AG04449 (cell line): ENCODE data around the gene IFNL3.

Experiments used
- CTCF ChIA-PET: fragments of 350-600 bp; formaldehyde crosslinking; extraction: SDS; loops from one replicate; lab custom pipeline; 2021; ENCODE audit warnings: antibody characterized with exemption; lab: Yijun Ruan, JAX
- POLR2A ChIA-PET: fragments of 400-600, 350-600 bp; formaldehyde crosslinking; extraction: SDS; loops from one replicate; lab custom pipeline; 2020; ENCODE audit warnings: antibody characterized with exemption, inconsistent platforms; lab: Yijun Ruan, JAX
- DNase-seq: peaks from one replicate; pipeline ENCODE4 v3.0.0-alpha.2; 2010; ENCODE audit warnings: low read depth, low spot score
- H3K4me3 ChIP-seq: 2 replicates; pipeline ENCODE4 v1.5.1; 2011; ENCODE audit warnings: low read depth, mild to moderate bottlenecking, control low read depth, low read length
- CTCF ChIP-seq: IDR thresholded peaks from one replicate; pipeline ENCODE4 v1.5.1; 2011; ENCODE audit warnings: mild to moderate bottlenecking, moderate library complexity, low read length, control low read depth, inconsistent platforms; ENCODE audit not compliant: insufficient read depth; ENCODE audit errors: missing control alignments

The IFNL3 gene

GRCh38 chr19:39262496-39262895 lies 17.7 kb upstream of the IFNL3 start:
- no peak for DNase-seq
- no peak for TF ChIP-seq CTCF
- ChIA-PET POLR2A (no interaction called here), CTCF (interaction anchor here (0.8 to 1.0 kb wide), 2 partner anchors 64 to 211 kb away, joined by 3 read pairs; no protein-coding TSS in a partner anchor)
- no peak overlapping the region for H3K4me3 ChIP-seq

GRCh38 chr19:39261704-39262103 lies 16.9 kb upstream of the IFNL3 start:
- TF ChIP-seq CTCF: no peak
- ChIA-PET POLR2A (no interaction called here), CTCF (interaction anchor here (0.8 to 1.0 kb wide), 2 partner anchors 65 to 210 kb away, joined by 3 read pairs; no protein-coding TSS in a partner anchor)
- no peak overlapping the region for H3K4me3 ChIP-seq
- DNase-seq: no peak

GRCh38 chr19:39257227-39257626 lies 12.4 kb upstream of the IFNL3 start:
- no peak for TF ChIP-seq CTCF
- CTCF ChIA-PET: no interaction called here
- no peak overlapping the region for H3K4me3 ChIP-seq
- DNase-seq: no peak
- POLR2A ChIA-PET: no interaction called here

- no peak for TF ChIP-seq CTCF
- CTCF ChIA-PET: interaction anchor here (0.9 to 1.7 kb wide), 2 partner anchors 73 to 145 kb away, joined by 3 read pairs; no protein-coding TSS in a partner anchor
- H3K4me3 ChIP-seq: no peak overlapping the region
- DNase-seq: no peak
- POLR2A ChIA-PET: no interaction called here
These were observed 9.9 kb upstream of the IFNL3 start for GRCh38 chr19:39254531-39255345.

GRCh38 chr19:39253374-39254149 lies 8.8 kb upstream of the IFNL3 start:
- ChIA-PET POLR2A (no interaction called here), CTCF (interaction anchor here (0.9 kb wide), 1 partner anchor 144 kb away, joined by 3 read pairs; no protein-coding TSS in a partner anchor)
- no peak for DNase-seq
- TF ChIP-seq CTCF: no peak
- no peak overlapping the region for H3K4me3 ChIP-seq

- CTCF ChIA-PET: no interaction called here
- POLR2A ChIA-PET: no interaction called here
- DNase-seq: no peak
- H3K4me3 ChIP-seq: no peak overlapping the region
- no peak for TF ChIP-seq CTCF
These were observed 7.7 kb upstream of the IFNL3 start for GRCh38 chr19:39252458-39252857.
